ENCODE data around the gene RAB37.

Gene RAB37

GRCh38 chr17:74744714-74745547, 7.9 kb downstream of the RAB37 start:
- peak in 1 of 2 experiments; percentile 75 for DNase-seq (ENCODE audit: low read depth in 1 of 2, low spot score in 1 of 2)
- no peak overlapping the region; the same call in 1 of the 2 replicates for H3K27ac ChIP-seq (replicated peaks)

GRCh38 chr17:74745548-74746177, 8.6 kb downstream of the RAB37 start:
- TF ChIP-seq GABPA (IDR thresholded peaks at IDR 0.05; ENCODE audit: low read depth) (no peak), SPI1 (IDR thresholded peaks at IDR 0.05; ENCODE audit: borderline replicate concordance, low read depth) (no peak), REST (IDR thresholded peaks at IDR 0.05; ENCODE audit: insufficient replicate concordance, low read depth) (no peak), CTCF (IDR thresholded peaks at IDR 0.05; ENCODE audit: insufficient read depth, low read length) (no peak), POLR2AphosphoS5 (IDR thresholded peaks at IDR 0.05; ENCODE audit: low read depth) (no peak)
- no peak for DNase-seq (ENCODE audit: low read depth in 1 of 2, low spot score in 1 of 2)
- Histone ChIP-seq H3K27ac (replicated peaks) (no peak overlapping the region), H3K27me3 (ENCODE audit: insufficient read depth, poor library complexity, severe bottlenecking) (no peaks in the 10 kb centered on the region), H3K4me3 (replicated peaks; ENCODE audit: insufficient read depth, low read length) (no peak overlapping the region)

More at GRCh38 chr17:74744714-74745547, 7.9 kb downstream of the RAB37 start:
- TF ChIP-seq POLR2AphosphoS5 (IDR thresholded peaks at IDR 0.05; ENCODE audit: low read depth) (0 out of 2 replicates have a peak, but pooled peaks have one; percentile 49), SPI1 (IDR thresholded peaks at IDR 0.05; ENCODE audit: borderline replicate concordance, low read depth) (no peak), CTCF (IDR thresholded peaks at IDR 0.05; ENCODE audit: insufficient read depth, low read length) (peak; percentile 99)
- Histone ChIP-seq H3K27me3 (ENCODE audit: insufficient read depth, poor library complexity, severe bottlenecking) (no peaks in the 10 kb centered on the region), H3K4me3 (replicated peaks; ENCODE audit: insufficient read depth, low read length) (no peak overlapping the region)

GRCh38 chr17:74746376-74746775, 9.3 kb downstream of the RAB37 start:
- TF ChIP-seq CTCF (IDR thresholded peaks at IDR 0.05; ENCODE audit: insufficient read depth, low read length) (no peak), SPI1 (IDR thresholded peaks at IDR 0.05; ENCODE audit: borderline replicate concordance, low read depth) (no peak), POLR2AphosphoS5 (IDR thresholded peaks at IDR 0.05; ENCODE audit: low read depth) (no peak), GABPA (IDR thresholded peaks at IDR 0.05; ENCODE audit: low read depth) (no peak), REST (IDR thresholded peaks at IDR 0.05; ENCODE audit: insufficient replicate concordance, low read depth) (no peak)
- no peak for DNase-seq (ENCODE audit: low read depth in 1 of 2, low spot score in 1 of 2)
- Histone ChIP-seq H3K4me3 (replicated peaks; ENCODE audit: insufficient read depth, low read length) (no peak overlapping the region), H3K27me3 (ENCODE audit: insufficient read depth, poor library complexity, severe bottlenecking) (no peaks in the 10 kb centered on the region), H3K27ac (replicated peaks) (peak overlapping the region; percentile 24; the same call in 1 of the 2 replicates)

Measured in HL-60 (cell line).